ENCODE data around the gene OR51T1. TPM values are rescaled to one million over a fixed set of nuclear protein-coding genes. Genes with fewer than 3 reads are reported as not detected.

Gene OR51T1
- total and polyA plus RNA-seq, 2 donors (not counting 3 experiments of a cell fraction or from before 2014, with no cell fraction given) = not detected

DNA sequence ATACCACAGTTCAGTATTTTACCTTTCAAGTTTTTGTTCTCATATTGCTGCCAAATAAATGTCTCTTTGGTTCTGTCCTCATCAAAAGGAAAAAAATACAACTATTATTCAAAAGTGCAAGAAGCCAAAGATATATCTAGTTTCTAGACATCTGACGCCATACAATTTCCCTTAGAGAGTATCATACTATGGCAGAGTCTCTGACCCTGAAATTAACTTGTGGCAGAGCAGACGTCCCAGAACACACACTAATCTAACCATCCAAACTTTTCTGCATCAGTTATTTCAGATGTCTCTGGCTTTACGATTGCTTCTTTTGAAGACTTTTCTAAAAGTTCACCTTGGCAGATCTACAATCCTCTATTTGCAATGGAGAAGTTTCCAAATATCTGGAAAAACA, 2.7 kb downstream of the OR51T1 start:
- Histone ChIP-seq H3K9me3 (replicated peaks; ENCODE audit: control insufficient read depth, insufficient read depth, low read length) (no peaks in the 10 kb centered on the region), H3K4me2 (ENCODE audit: insufficient read depth, low read length) (no peak overlapping the region), H3K27ac (ENCODE audit: insufficient read depth, low read depth, low read length) (no peak overlapping the region), H3K9ac (replicated peaks; ENCODE audit: extremely low read depth, insufficient read depth, low read length) (no peak overlapping the region), H3K4me1 (ENCODE audit: control insufficient read depth, extremely low read depth, insufficient read depth, low read length) (no peaks in the 10 kb centered on the region), H3K4me3 (replicated peaks in 1 of 3; ENCODE audit: insufficient read depth in 1 of 3, low read depth in 1 of 3, low read length in 3 of 3) (no peak overlapping the region), H4K20me1 (replicated peaks; ENCODE audit: control insufficient read depth, extremely low read depth, insufficient read depth, low read length) (no peaks in the 10 kb centered on the region), H2AFZ (ENCODE audit: low read depth, low read length) (no peak overlapping the region), H3K79me2 (ENCODE audit: control insufficient read depth, insufficient read depth, low read length) (no peaks in the 10 kb centered on the region), H3K27me3 (ENCODE audit: control insufficient read depth in 2 of 2, insufficient read depth in 2 of 2, low read length in 2 of 2) (no peaks in the 10 kb centered on the region), H3K9me1 (replicated peaks; ENCODE audit: control insufficient read depth, extremely low read depth, insufficient read depth, low read length) (no peaks in the 10 kb centered on the region), H3K36me3 (ENCODE audit: control insufficient read depth in 2 of 2, extremely low read depth in 1 of 2, insufficient read depth in 2 of 2, low read length in 2 of 2) (no peaks in the 10 kb centered on the region)
- dilution Hi-C loops (cut with MboI; ENCODE audit: extremely low pct_ligation_motif_present, low sequenced_read_pairs) = no loop called here
- CTCF ChIA-PET = no interaction called here
- DNase-seq (ENCODE audit: low read depth, low spot score) (no peak), FAIRE-seq (no peak)
- POLR2A ChIA-PET = no interaction called here
- no TSS peak for BruUV-seq (replicated peaks)
- TF ChIP-seq MYC (IDR thresholded peaks at IDR 0.05; ENCODE audit: low read depth, low read length) (no peak), POLR2AphosphoS5 (IDR thresholded peaks at IDR 0.05; ENCODE audit: insufficient read depth, low read depth, low read length) (no peak), EZH2 (IDR thresholded peaks at IDR 0.05; ENCODE audit: borderline replicate concordance, low read depth, low read length, severe bottlenecking) (no peak)
- TF ChIP-seq, protein P1, sequence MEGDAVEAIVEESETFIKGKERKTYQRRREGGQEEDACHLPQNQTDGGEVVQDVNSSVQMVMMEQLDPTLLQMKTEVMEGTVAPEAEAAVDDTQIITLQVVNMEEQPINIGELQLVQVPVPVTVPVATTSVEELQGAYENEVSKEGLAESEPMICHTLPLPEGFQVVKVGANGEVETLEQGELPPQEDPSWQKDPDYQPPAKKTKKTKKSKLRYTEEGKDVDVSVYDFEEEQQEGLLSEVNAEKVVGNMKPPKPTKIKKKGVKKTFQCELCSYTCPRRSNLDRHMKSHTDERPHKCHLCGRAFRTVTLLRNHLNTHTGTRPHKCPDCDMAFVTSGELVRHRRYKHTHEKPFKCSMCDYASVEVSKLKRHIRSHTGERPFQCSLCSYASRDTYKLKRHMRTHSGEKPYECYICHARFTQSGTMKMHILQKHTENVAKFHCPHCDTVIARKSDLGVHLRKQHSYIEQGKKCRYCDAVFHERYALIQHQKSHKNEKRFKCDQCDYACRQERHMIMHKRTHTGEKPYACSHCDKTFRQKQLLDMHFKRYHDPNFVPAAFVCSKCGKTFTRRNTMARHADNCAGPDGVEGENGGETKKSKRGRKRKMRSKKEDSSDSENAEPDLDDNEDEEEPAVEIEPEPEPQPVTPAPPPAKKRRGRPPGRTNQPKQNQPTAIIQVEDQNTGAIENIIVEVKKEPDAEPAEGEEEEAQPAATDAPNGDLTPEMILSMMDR (IDR thresholded peaks at IDR 0.05; ENCODE audit: extremely low read depth in 1 of 2, insufficient read depth in 1 of 2, low read depth in 1 of 2, low read length in 2 of 2) = no peak
- intact Hi-C loops (cut with micrococcal nuclease) = no loop called here

DNA sequence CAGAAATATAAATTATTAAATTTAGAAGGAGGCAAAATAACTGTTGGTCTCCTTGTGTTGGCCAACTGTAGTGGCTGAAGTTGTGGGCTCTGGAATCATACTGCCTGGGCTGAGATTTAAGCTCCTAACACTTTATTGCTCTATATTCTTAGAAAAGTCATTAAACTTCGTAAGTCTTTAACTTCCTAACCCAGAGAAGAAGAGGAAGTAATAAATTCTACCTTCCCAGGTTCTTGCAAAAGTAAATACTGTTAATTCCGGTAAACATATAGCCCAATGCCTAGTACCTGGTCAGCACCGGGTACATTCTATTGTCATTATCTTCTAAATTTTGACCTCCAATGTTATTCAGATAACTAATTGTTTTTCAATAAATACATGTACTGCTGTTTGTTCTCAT, 4.5 kb downstream of the OR51T1 start:
- no peak overlapping the region for H3K27ac ChIP-seq (ENCODE audit: insufficient read depth, low read depth, low read length)
- H3K4me1 ChIP-seq (ENCODE audit: control insufficient read depth, extremely low read depth, insufficient read depth, low read length) = no peaks in the 10 kb centered on the region
- H3K9me3 ChIP-seq (replicated peaks; ENCODE audit: control insufficient read depth, insufficient read depth, low read length) = no peaks in the 10 kb centered on the region
- no peak for DNase-seq (ENCODE audit: low read depth, low spot score)
- H3K9ac ChIP-seq (replicated peaks; ENCODE audit: extremely low read depth, insufficient read depth, low read length) = no peak overlapping the region
- H3K27me3 ChIP-seq (ENCODE audit: control insufficient read depth in 2 of 2, insufficient read depth in 2 of 2, low read length in 2 of 2) = no peaks in the 10 kb centered on the region
- no peak overlapping the region for H3K4me2 ChIP-seq (ENCODE audit: insufficient read depth, low read length)
- CTCF ChIA-PET = no interaction called here
- no peaks in the 10 kb centered on the region for H3K36me3 ChIP-seq (ENCODE audit: control insufficient read depth in 2 of 2, extremely low read depth in 1 of 2, insufficient read depth in 2 of 2, low read length in 2 of 2)
- TF ChIP-seq POLR2AphosphoS5 (IDR thresholded peaks at IDR 0.05; ENCODE audit: insufficient read depth, low read depth, low read length) = no peak
- TF ChIP-seq GATA2 (IDR thresholded peaks at IDR 0.05; ENCODE audit: insufficient read depth, insufficient read length, low read depth, low read length) = no peak
- no peak for TF ChIP-seq MYC (IDR thresholded peaks at IDR 0.05; ENCODE audit: low read depth, low read length)
- TF ChIP-seq JUN (IDR thresholded peaks at IDR 0.05; ENCODE audit: borderline replicate concordance, insufficient read depth, insufficient read length, low read depth) = no peak
- no peak for TF ChIP-seq FOS (IDR thresholded peaks at IDR 0.05; ENCODE audit: borderline replicate concordance, insufficient read depth, low read length)
- TF ChIP-seq POLR2A (IDR thresholded peaks at IDR 0.05; ENCODE audit: low read depth, low read length) = no peak
- TF ChIP-seq, protein P2, sequence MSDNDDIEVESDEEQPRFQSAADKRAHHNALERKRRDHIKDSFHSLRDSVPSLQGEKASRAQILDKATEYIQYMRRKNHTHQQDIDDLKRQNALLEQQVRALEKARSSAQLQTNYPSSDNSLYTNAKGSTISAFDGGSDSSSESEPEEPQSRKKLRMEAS (IDR thresholded peaks at IDR 0.05; ENCODE audit: insufficient read depth, insufficient read length) = no peak
- TF ChIP-seq EZH2 (IDR thresholded peaks at IDR 0.05; ENCODE audit: borderline replicate concordance, low read depth, low read length, severe bottlenecking) = no peak
- TF ChIP-seq, protein P1 (IDR thresholded peaks at IDR 0.05; ENCODE audit: extremely low read depth in 1 of 2, insufficient read depth in 1 of 2, low read depth in 1 of 2, low read length in 2 of 2) = no peak
- no peaks in the 10 kb centered on the region for H3K79me2 ChIP-seq (ENCODE audit: control insufficient read depth, insufficient read depth, low read length)
- POLR2A ChIA-PET = no interaction called here
- dilution Hi-C loops (cut with MboI; ENCODE audit: extremely low pct_ligation_motif_present, low sequenced_read_pairs) (no loop called here), intact Hi-C loops (cut with micrococcal nuclease) (no loop called here)
- no peak for FAIRE-seq
- H3K9me1 ChIP-seq (replicated peaks; ENCODE audit: control insufficient read depth, extremely low read depth, insufficient read depth, low read length) = no peaks in the 10 kb centered on the region
- no peak overlapping the region for H2AFZ ChIP-seq (ENCODE audit: low read depth, low read length)
- no peak overlapping the region for H3K4me3 ChIP-seq (replicated peaks in 1 of 3; ENCODE audit: insufficient read depth in 1 of 3, low read depth in 1 of 3, low read length in 3 of 3)
- no TSS peak for BruUV-seq (replicated peaks)
- H4K20me1 ChIP-seq (replicated peaks; ENCODE audit: control insufficient read depth, extremely low read depth, insufficient read depth, low read length) = no peaks in the 10 kb centered on the region

All from endothelial cell of umbilical vein (primary cell).